Coronary artery (tissue), 2 donors: Measurements from ENCODE around the gene WWC1.

Experiments
- DNase-seq: peaks from one replicate; pipeline ENCODE4 v3.0.0-alpha.2; 2017; ENCODE audit warnings: low spot score
- H3K27ac ChIP-seq, 2 donors: fragments of 200-600 bp; sonication (generic); one replicate each; pipeline ENCODE4 v1.5.1; 2016 to 2019
- H3K4me3 ChIP-seq: fragments of 200-600 bp; sonication (generic); 2 replicates; pipeline ENCODE4 v1.5.1; 2016; ENCODE audit warnings: mild to moderate bottlenecking, moderate library complexity
- TF ChIP-seq, protein P1 (sequence below): fragments of 200-600 bp; sonication (generic); IDR thresholded peaks from one replicate; pipeline ENCODE4 v1.5.1; 2019; ENCODE audit warnings: antibody characterized with exemption

Gene WWC1

DNA sequence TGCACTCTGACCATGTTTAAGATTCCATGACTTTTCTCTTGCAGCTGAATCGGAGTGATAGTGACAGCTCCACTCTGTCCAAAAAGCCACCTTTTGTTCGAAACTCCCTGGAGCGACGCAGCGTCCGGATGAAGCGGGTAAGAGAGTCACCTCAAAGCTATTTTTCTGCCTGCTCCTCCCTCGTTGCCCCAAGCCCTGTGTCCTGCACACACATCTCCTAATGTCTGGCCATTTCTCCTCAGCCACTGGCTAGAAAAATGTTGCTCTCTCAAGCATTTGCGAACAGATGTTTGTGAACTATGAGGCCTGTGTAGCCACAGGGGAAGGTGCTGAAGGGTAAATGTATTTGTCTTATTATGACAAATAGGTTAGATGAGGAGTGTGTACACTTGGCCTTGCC lies 169.2 kb downstream of the WWC1 start:
- DNase-seq, result no peak
- TF ChIP-seq, protein P1, sequence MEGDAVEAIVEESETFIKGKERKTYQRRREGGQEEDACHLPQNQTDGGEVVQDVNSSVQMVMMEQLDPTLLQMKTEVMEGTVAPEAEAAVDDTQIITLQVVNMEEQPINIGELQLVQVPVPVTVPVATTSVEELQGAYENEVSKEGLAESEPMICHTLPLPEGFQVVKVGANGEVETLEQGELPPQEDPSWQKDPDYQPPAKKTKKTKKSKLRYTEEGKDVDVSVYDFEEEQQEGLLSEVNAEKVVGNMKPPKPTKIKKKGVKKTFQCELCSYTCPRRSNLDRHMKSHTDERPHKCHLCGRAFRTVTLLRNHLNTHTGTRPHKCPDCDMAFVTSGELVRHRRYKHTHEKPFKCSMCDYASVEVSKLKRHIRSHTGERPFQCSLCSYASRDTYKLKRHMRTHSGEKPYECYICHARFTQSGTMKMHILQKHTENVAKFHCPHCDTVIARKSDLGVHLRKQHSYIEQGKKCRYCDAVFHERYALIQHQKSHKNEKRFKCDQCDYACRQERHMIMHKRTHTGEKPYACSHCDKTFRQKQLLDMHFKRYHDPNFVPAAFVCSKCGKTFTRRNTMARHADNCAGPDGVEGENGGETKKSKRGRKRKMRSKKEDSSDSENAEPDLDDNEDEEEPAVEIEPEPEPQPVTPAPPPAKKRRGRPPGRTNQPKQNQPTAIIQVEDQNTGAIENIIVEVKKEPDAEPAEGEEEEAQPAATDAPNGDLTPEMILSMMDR, result no peak

DNA sequence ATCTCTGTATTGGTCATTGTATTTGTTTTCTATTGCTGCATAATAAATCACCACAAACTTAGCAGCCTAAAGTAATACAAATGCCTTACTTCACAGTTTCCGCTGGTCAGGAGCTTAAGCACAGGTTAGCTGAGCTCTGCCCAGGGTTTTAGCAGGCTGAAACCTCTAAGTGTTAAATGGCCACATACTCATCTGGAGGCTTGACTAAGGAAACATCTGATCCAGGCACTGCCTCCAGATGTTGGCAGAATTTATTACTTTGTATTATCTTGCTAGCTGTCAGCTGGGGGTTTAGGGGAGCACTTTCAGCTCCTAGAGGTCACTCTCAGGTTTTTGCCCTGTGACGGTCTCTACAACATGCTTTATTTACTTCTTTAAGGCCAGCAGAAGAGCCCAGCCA lies 171.6 kb downstream of the WWC1 start:
- H3K4me3 ChIP-seq, result no peak overlapping the region
- no peak overlapping the region for H3K27ac ChIP-seq
- no peak for DNase-seq
- TF ChIP-seq, protein P1, result no peak

More for the DNA sequence above, 169.2 kb downstream of the WWC1 start:
- H3K27ac ChIP-seq, result no peak overlapping the region
- H3K4me3 ChIP-seq, result no peak overlapping the region

DNA sequence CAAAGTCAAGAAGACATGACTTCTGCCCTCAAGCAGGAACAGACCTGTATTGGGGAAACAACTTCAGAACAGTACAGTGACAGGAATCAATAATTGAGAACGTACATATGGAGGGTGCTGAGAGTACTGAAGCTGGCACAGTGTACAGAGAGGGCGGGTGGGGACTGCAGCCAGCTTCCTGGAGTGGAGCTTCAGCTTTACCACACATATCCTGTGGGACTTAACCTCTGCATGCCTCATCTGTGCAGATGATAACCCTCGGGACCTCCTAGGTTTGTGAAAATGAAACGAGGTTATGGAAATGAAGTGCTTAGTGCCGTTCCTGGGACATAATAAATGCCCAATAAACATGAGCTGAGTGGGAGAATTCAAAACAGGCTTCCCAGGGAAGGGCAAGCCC lies 172.8 kb downstream of the WWC1 start:
- Histone ChIP-seq H3K27ac (no peak overlapping the region), H3K4me3 (no peak overlapping the region)
- TF ChIP-seq, protein P1, result no peak

DNA sequence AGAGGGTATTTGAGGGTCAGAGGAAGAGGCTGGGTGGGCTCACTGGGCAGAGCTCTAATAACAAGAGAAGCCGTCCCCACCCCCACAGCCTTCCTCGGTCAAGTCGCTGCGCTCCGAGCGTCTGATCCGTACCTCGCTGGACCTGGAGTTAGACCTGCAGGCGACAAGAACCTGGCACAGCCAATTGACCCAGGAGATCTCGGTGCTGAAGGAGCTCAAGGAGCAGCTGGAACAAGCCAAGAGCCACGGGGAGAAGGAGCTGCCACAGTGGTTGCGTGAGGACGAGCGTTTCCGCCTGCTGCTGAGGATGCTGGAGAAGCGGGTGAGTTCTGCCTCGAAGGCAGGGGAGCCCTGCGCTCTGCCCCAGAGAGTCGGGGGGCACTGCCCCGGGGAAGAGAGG lies 173.2 kb downstream of the WWC1 start:
- H3K4me3 ChIP-seq, result no peak overlapping the region
- TF ChIP-seq, protein P1, result no peak
- no peak for DNase-seq
- no peak overlapping the region for H3K27ac ChIP-seq

More for the DNA sequence above, 172.8 kb downstream of the WWC1 start:
- DNase-seq, result no peak

DNA sequence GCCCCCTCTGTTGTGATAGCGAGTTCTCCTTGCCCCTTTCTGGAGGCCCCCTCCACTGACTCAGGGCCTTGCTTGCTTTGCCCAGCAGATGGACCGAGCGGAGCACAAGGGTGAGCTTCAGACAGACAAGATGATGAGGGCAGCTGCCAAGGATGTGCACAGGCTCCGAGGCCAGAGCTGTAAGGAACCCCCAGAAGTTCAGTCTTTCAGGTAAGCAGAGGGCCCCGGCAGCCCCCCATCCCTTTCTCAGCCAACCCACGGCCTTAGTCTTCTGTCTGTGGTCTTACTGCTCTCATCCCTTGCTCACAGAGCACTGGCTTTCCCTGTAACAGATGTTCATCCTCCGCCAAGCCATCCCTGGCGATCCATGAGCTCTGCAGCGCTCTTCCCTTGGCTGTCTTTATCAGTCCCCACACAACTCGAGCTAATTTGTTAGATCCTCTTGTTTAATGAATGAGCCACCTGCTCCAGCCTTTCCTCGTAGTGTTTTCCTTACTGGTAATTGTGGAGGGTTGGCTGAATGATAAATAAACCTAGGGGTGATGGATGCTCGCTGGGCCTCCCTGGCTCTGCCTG lies 176.4 kb downstream of the WWC1 start:
- no peak overlapping the region for H3K4me3 ChIP-seq
- no peak overlapping the region for H3K27ac ChIP-seq
- no peak for DNase-seq
- TF ChIP-seq, protein P1, result no peak

DNA sequence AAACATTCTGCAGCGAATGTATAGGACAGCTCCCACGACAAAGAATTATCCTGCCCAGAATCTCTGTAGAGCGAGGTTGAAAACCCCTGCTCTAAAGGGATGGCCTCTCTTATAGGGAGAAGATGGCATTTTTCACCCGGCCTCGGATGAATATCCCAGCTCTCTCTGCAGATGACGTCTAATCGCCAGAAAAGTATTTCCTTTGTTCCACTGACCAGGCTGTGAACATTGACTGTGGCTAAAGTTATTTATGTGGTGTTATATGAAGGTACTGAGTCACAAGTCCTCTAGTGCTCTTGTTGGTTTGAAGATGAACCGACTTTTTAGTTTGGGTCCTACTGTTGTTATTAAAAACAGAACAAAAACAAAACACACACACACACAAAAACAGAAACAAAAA lies 177.4 kb downstream of the WWC1 start:
- TF ChIP-seq, protein P1, result no peak
- Histone ChIP-seq H3K27ac (no peak overlapping the region), H3K4me3 (no peak overlapping the region)
- no peak for DNase-seq

DNA sequence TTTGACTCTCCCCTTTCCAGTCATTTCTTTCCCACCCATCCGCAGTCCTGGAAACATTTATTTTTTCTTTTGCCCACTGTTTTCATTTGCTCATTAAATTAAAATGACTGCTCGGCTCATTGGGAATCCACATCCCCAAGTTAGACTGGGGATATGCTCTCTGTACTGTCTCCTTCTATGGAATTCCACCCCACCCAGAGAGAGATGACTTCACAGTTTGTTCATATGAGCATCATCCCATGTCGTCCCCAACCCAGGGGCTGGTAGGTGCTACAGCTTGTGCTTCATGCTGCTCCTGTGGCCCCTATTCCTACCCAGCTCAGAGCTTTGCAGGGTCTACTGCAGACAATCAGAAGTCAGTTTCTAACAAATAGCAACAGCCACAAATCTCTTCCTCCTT lies 178.4 kb downstream of the WWC1 start:
- DNase-seq, result no peak
- TF ChIP-seq, protein P1, result no peak
- Histone ChIP-seq H3K27ac (no peak overlapping the region), H3K4me3 (no peak overlapping the region)
